ENCODE results near the gene ALG3.

Gene ALG3

GRCh38 chr3:184248454-184249411, at the start of gene ALG3:
Gene ALG3, minus strand, starts transcription at chr3:184248962. Its CDS starts 22 bp downstream, at chr3:184248940.
- H3K4me3 ChIP-seq (ENCODE audit: low read depth, low read length): peak within 1 kb of the TSS; percentile 95
- TF ChIP-seq CTCF (IDR thresholded peaks at IDR 0.05; ENCODE audit: low read depth, low read length, missing control alignments): no peak
- peak; percentile 78 for DNase-seq (ENCODE audit: low read depth)
- in situ Hi-C loops (cut with HindIII; ENCODE audit: low sequenced_read_pairs): loop anchor here (25.0 kb wide), 1 partner anchor 361 kb away; the partner anchor contains the start of gene PARL

DNA sequence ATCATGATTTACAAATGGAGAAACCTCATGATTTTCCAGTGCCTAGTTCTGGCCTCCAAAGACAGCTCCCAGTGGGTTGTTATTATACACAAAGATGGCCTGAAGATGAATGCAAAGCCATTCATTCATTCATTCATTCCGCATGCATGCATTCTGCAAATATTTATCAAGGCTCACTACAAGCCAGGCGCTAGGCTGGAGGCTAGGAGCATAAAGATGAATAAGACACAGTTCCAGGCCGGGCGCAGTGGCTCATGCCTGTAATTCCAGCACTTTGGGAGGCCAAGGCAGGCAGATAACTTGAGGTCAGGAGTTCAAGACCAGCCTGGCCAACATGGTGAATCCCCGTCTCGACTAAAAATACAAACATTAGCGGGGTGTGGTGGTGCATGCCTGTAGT, 47.9 kb upstream of the ALG3 start:
- H3K4me3 ChIP-seq (ENCODE audit: low read depth, low read length): no peak overlapping the region
- in situ Hi-C loops (cut with HindIII; ENCODE audit: low sequenced_read_pairs): no loop called here
- no peak for DNase-seq (ENCODE audit: low read depth)
- TF ChIP-seq CTCF (IDR thresholded peaks at IDR 0.05; ENCODE audit: low read depth, low read length, missing control alignments): no peak

DNA sequence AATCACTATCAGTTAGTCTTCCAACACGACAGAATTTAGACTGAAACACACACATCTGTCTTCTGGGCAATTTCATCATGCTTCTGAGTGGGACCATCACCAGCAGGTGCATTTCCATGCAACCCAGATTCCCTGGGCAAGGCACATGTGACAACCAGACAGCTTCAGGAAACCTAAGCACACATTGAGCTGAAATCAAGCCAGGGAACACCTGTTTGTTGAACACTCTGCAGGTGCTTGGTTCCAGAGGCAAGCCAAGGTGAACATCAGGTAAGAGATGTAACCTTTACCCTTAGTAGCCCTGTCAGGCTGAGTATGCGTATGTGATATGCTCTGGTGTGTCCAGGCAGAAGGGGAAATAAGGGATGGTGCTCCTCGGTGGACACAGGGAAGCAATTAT, 47.0 kb upstream of the ALG3 start:
- no peak for DNase-seq (ENCODE audit: low read depth)
- in situ Hi-C loops (cut with HindIII; ENCODE audit: low sequenced_read_pairs): no loop called here
- TF ChIP-seq CTCF (IDR thresholded peaks at IDR 0.05; ENCODE audit: low read depth, low read length, missing control alignments): no peak
- H3K4me3 ChIP-seq (ENCODE audit: low read depth, low read length): no peak overlapping the region

DNA sequence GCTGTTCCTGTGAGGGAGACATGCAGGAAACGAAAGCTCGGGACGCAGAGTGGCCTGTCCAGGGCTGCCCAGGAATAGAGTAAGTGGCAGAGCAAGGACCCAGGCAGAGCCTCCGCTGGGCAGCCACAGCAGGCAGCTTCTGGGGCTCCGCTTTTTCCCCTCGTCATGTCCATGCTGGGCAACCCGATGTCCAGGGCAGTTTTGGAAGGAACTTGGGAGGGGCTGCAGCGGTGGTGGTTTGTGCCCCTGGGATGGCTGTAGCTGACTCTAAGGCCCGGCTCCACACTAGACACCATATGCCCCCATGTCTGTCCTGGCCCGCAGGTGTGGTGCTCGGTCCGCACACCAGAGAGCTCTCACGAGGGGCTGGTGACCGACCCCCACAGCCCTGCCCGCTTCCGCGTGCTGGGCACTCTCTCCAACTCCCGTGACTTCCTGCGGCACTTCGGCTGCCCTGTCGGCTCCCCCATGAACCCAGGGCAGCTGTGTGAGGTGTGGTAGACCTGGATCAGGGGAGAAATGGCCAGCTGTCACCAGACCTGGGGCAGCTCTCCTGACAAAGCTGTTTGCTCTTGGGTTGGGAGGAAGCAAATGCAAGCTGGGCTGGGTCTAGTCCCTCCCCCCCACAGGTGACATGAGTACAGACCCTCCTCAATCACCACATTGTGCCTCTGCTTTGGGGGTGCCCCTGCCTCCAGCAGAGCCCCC, 43.1 kb upstream of the ALG3 start:
- in situ Hi-C loops (cut with HindIII; ENCODE audit: low sequenced_read_pairs): no loop called here

GRCh38 chr3:184291044-184291737, 42.4 kb upstream of the ALG3 start:
- no peak for TF ChIP-seq CTCF (IDR thresholded peaks at IDR 0.05; ENCODE audit: low read depth, low read length, missing control alignments)
- no peak for DNase-seq (ENCODE audit: low read depth)
- in situ Hi-C loops (cut with HindIII; ENCODE audit: low sequenced_read_pairs): no loop called here

More for the DNA sequence above, 43.1 kb upstream of the ALG3 start:
- H3K4me3 ChIP-seq (ENCODE audit: low read depth, low read length): no peak overlapping the region
- no peak for TF ChIP-seq CTCF (IDR thresholded peaks at IDR 0.05; ENCODE audit: low read depth, low read length, missing control alignments)
- no peak for DNase-seq (ENCODE audit: low read depth)

DNA sequence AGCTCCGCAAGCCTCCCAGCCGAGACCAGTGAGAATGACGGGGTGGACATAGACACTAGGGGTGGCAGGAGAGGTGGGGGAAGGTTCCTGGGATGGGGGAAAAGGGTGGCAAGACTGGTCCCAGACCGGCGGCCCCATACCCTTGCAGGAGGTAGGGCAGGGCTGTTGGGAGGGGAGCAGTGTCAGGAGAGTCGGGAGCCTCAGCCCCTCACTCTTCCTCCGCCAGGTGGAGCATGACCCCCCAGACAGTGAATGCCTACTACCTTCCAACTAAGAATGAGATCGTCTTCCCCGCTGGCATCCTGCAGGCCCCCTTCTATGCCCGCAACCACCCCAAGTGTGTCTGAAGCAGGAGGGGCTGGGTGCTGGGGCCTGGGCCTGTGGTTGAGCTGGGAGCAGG, 41.6 kb upstream of the ALG3 start:
- TF ChIP-seq CTCF (IDR thresholded peaks at IDR 0.05; ENCODE audit: low read depth, low read length, missing control alignments): no peak
- DNase-seq (ENCODE audit: low read depth): no peak
- H3K4me3 ChIP-seq (ENCODE audit: low read depth, low read length): no peak overlapping the region
- in situ Hi-C loops (cut with HindIII; ENCODE audit: low sequenced_read_pairs): no loop called here

More at GRCh38 chr3:184291044-184291737, 42.4 kb upstream of the ALG3 start:
- no peak overlapping the region for H3K4me3 ChIP-seq (ENCODE audit: low read depth, low read length)
